AG09309 (cell line): ENCODE measurements around the gene ASTN2.
A peak's percentile ranks its signal among the peaks of the same experiment; 100 is the strongest.

Source experiments
- DNase-seq: peaks from one replicate; pipeline ENCODE4 v3.0.0-alpha.2; 2010; ENCODE audit warnings: low read depth
- H3K4me3 ChIP-seq: 2 replicates; pipeline ENCODE4 v1.5.1; 2011; ENCODE audit warnings: mild to moderate bottlenecking, low read depth, low read length, moderate library complexity; ENCODE audit not compliant: control insufficient read depth
- TF ChIP-seq, protein P1 (sequence below): IDR thresholded peaks from 2 replicates; pipeline ENCODE4 v1.5.1; 2011; ENCODE audit warnings: mild to moderate bottlenecking, low read depth, low read length, inconsistent platforms; ENCODE audit not compliant: insufficient read depth, control insufficient read depth; ENCODE audit errors: missing control alignments

The ASTN2 gene

DNA sequence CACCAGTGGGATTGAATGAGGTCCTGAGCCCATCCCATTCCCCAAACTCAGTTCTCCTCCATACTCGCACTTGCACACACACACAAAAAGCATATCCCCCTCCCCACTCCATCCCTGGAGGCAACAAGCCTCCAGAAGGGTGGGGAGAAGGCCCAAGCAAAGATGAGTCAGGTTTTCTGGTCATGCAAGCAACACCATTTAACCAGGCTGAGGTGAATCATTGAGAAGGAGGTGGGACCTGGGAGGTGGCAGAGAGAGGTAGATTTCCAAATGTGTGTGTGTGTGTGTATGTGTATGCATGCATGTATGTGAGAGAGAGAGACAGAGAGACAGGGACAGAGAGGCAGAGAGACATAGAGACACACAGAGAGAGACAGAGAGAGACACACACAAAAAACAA lies 913.0 kb downstream of the ASTN2 start:
- DNase-seq, result no peak
- no peak overlapping the region for H3K4me3 ChIP-seq
- TF ChIP-seq, protein P1, sequence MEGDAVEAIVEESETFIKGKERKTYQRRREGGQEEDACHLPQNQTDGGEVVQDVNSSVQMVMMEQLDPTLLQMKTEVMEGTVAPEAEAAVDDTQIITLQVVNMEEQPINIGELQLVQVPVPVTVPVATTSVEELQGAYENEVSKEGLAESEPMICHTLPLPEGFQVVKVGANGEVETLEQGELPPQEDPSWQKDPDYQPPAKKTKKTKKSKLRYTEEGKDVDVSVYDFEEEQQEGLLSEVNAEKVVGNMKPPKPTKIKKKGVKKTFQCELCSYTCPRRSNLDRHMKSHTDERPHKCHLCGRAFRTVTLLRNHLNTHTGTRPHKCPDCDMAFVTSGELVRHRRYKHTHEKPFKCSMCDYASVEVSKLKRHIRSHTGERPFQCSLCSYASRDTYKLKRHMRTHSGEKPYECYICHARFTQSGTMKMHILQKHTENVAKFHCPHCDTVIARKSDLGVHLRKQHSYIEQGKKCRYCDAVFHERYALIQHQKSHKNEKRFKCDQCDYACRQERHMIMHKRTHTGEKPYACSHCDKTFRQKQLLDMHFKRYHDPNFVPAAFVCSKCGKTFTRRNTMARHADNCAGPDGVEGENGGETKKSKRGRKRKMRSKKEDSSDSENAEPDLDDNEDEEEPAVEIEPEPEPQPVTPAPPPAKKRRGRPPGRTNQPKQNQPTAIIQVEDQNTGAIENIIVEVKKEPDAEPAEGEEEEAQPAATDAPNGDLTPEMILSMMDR, result no peak

DNA sequence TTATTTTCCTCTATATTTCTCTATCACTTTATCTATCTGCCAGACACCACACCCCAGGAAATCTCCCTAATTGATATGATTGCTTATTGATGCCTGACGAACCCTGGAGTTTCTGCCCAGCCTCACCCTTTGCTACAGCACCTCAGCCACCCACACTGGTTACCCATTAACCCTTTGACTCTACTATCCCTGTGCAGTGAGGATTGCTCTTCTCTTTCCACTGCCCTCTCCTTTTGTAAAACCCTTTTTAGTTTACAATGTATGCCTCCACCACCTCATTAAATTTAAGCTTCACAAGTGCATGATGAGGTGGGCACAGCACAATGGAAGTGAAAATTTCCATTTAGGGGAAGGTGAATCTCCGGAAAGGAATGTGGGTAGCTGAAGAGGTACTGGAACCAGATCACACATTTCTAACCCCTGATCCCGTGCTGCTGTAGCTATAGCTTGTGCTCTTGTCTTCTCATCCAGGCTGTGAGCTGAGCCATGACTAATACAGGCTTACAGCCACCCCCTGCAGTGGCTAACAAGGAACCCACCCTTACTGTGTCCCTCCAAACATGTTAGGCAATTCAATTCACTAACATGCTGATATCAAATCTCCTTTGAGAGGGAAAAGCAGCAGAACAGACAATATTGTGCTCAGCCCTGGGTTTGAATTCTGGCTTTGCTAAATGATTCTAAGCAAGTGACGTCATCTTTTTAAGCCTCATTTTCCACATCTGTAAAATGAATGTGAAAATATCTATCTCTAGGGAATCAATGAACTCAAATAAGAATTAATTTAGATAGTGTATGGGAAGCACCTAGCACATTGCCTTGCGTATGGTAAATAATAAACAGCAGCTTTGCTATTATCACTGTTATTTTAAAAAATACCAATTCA lies 914.6 kb downstream of the ASTN2 start:
- no peak overlapping the region for H3K4me3 ChIP-seq
- DNase-seq, result peak; percentile 23
- TF ChIP-seq, protein P1, result no peak

DNA sequence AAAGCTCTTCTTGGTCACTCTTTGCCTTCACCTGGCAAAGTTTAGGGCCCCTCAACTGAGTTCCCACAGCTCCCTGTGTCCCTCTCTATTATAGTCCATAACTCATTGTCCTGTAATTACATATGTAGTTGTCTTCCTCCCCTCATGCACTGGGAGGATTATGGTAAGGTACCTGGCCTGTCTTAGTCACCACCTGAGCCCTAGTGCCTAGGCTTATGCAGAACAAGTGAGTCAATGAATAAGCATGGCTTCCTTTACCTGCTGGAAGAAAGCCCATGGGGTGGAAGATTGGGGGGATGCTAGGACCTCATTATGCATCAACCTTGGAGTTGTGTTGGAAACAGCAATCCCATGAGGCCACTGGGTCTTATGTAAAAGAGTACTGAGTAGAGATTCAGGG lies 915.4 kb downstream of the ASTN2 start:
- no peak for DNase-seq
- H3K4me3 ChIP-seq, result no peak overlapping the region
- TF ChIP-seq, protein P1, result no peak

DNA sequence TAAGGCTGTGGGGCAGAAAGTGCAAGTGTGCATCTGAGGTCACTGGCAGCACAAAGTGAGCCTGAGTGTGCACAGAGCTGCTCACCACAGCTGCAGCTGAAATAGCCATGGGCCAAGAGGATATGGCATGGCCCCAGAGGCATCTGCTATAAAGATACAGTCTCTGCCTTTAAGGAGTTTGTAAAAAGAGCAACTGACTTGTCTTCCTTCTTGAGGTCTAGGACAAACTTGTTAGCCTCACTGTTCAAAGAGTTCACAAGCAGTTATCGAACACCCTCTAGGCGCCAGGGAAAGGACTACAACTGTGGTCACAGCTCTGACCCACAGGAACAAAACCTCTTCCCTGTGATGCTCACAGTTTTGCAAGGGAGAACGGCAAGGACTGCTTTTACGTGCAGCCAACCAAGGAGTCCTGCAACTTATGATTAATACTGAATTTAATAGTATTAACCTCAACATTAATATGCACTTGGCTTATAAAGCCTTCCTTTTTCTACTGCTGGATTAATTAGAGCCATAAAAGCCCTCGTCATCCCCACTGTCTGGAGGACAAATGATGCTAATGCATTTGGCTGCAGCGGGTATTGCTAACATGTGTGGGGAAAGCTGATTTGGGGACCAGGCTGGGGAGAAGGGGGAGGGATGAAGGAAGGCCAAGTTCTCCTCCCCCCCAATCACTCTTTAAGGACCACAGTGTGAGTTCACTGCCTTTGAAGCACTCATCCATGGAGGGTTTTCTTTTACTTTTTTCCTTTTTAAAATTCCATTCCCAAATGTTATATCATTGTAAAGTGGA lies 917.6 kb downstream of the ASTN2 start:
- no peak overlapping the region for H3K4me3 ChIP-seq
- TF ChIP-seq, protein P1, result no peak
- DNase-seq, result no peak

DNA sequence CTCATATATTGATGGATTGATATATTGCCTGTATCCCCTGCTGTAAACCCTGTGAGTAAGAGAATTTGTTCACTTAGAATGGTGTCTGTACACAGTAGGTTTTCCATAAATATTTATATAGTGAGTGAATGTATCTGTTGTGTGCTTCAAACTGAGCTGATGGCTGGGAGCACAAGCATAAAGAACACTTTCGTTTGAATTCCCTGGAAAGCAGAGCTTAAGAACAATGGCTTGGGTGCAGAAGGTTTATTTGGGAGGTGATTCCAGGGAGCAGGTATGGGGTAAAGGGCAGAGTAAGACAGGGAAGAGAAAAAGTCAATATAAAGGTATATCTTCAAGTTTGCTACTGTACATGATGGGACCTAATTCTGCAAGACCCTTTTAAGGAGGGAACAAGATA lies 918.7 kb downstream of the ASTN2 start:
- H3K4me3 ChIP-seq, result no peak overlapping the region
- no peak for DNase-seq
- TF ChIP-seq, protein P1, result no peak

DNA sequence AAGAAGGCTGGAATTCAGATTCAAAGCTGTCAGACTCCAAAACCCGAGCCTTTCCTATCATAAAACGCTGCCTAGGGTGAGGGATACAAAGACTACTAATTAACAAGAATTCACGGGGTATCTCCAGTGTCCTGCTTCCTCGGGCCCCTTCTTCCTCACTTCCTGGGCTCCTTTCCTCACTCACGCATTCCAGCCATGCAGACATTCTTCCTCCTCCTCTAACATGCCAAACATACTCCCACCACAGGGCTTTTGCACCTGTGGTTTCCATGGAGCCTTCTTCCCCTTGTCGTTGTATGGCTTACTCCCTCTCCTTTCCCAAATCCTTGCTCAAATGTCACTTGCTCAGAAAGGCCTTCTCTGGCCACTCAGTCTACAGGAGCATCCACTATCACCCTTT lies 919.1 kb downstream of the ASTN2 start:
- no peak for DNase-seq
- TF ChIP-seq, protein P1, result no peak
- H3K4me3 ChIP-seq, result no peak overlapping the region
